Keratinocyte (primary cell): ENCODE results near the gene HCFC1R1. TPM values are rescaled to one million over a fixed set of nuclear protein-coding genes. Genes with fewer than 3 reads are reported as not detected.
A peak's percentile ranks its signal among the peaks of the same experiment; 100 is the strongest.

Experiments
- DNase-seq: peaks from one replicate; pipeline ENCODE4 v3.0.0-alpha.2; 2011; ENCODE audit warnings: low read depth, missing footprints, low spot score
- FAIRE-seq: peaks from 2 replicates; lab custom pipeline; 2011; peaks lifted over from hg19 to GRCh38; lab: Jason Lieb, UNC
- H2AFZ ChIP-seq: 2 replicates; pipeline ENCODE4 v1.6.0; 2012; ENCODE audit warnings: low read length, control low read depth, inconsistent platforms; ENCODE audit not compliant: control insufficient read depth
- H3K27ac ChIP-seq: 2 replicates; pipeline ENCODE4 v1.5.1; 2011; ENCODE audit warnings: low read length; ENCODE audit not compliant: control insufficient read depth, insufficient read depth
- H3K27me3 ChIP-seq: 3 replicates; pipeline ENCODE4 v1.6.0; 2011; ENCODE audit warnings: low read length; ENCODE audit not compliant: control insufficient read depth, insufficient read depth; ENCODE audit errors: extremely low read depth
- H3K36me3 ChIP-seq, 2 experiments: 2 replicates in 1 of 2; 3 replicates in 1 of 2; pipeline ENCODE4 v1.5.1; 2011; ENCODE audit warnings: low read length in 2 of 2, mild to moderate bottlenecking in 1 of 2; ENCODE audit not compliant: control insufficient read depth in 2 of 2, insufficient read depth in 2 of 2; ENCODE audit errors: extremely low read depth in 1 of 2
- H3K4me1 ChIP-seq: 3 replicates; pipeline ENCODE4 v1.5.1; 2011; ENCODE audit warnings: low read length; ENCODE audit not compliant: control insufficient read depth, insufficient read depth; ENCODE audit errors: extremely low read depth
- H3K4me2 ChIP-seq: 3 replicates; pipeline ENCODE4 v1.6.0; 2011; ENCODE audit warnings: low read depth, low read length; ENCODE audit not compliant: control insufficient read depth, insufficient read depth; ENCODE audit errors: extremely low read depth
- H3K4me3 ChIP-seq, 3 experiments: fragments of 200-600 bp in 1 of 3; sonication (generic) in 1 of 3; 2 replicates in 2 of 3; 3 replicates in 1 of 3; pipeline ENCODE4 v1.5.1; 2011 to 2016; ENCODE audit warnings: low read length in 3 of 3, mild to moderate bottlenecking in 3 of 3, control low read depth in 2 of 3, inconsistent platforms in 1 of 3, low read depth in 1 of 3, mixed read lengths in 1 of 3, mixed run types in 1 of 3, moderate library complexity in 1 of 3; ENCODE audit not compliant: control insufficient read depth in 2 of 3, insufficient read depth in 2 of 3; ENCODE audit errors: extremely low read depth in 1 of 3
- H3K79me2 ChIP-seq: 2 replicates; pipeline ENCODE4 v1.6.0; 2012; ENCODE audit warnings: low read length; ENCODE audit not compliant: control insufficient read depth, insufficient read depth
- H3K9ac ChIP-seq: 3 replicates; pipeline ENCODE4 v1.6.0; 2011; ENCODE audit warnings: low read length; ENCODE audit not compliant: control insufficient read depth, insufficient read depth; ENCODE audit errors: extremely low read depth
- H3K9me1 ChIP-seq: 3 replicates; pipeline ENCODE4 v1.6.0; 2011; ENCODE audit warnings: low read length; ENCODE audit not compliant: control insufficient read depth, insufficient read depth; ENCODE audit errors: extremely low read depth
- H3K9me3 ChIP-seq: 2 replicates; pipeline ENCODE4 v1.5.1; 2012; ENCODE audit warnings: low read depth, low read length; ENCODE audit not compliant: control insufficient read depth
- H4K20me1 ChIP-seq: 3 replicates; pipeline ENCODE4 v1.6.0; 2011; ENCODE audit warnings: low read length; ENCODE audit not compliant: control insufficient read depth, insufficient read depth; ENCODE audit errors: extremely low read depth
- CTCF ChIP-seq, 3 experiments: IDR thresholded peaks in 1 of 3; conservative IDR thresholded peaks in 1 of 3; optimal IDR thresholded peaks in 1 of 3; 2 replicates in 2 of 3; 3 replicates in 1 of 3; pipeline versions ENCODE3 to v1.5.1; 2011; ENCODE audit warnings: low read length in 3 of 3, mild to moderate bottlenecking in 3 of 3, moderate library complexity in 2 of 3, control low read depth in 1 of 3, inconsistent platforms in 1 of 3; ENCODE audit not compliant: insufficient read depth in 2 of 3; ENCODE audit errors: extremely low read depth in 1 of 3
- EZH2 ChIP-seq: IDR thresholded peaks from one replicate; pipeline ENCODE4 v1.6.1; 2012; ENCODE audit warnings: inconsistent platforms, mild to moderate bottlenecking, low read length, moderate library complexity
- dilution Hi-C: fragments of 300-500 bp; cut with MboI; formaldehyde crosslinking; loops from one replicate; pipeline ENCODE4 v1.7.0; 2020; ENCODE audit warnings: low sequenced_read_pairs; ENCODE audit not compliant: extremely low pct_ligation_motif_present
- polyA plus RNA-seq, 5 experiments: library from polyadenylated mRNA; depleted of rRNA in 3 of 5; stranded (reverse) in 3 of 5; stranded (forward) in 1 of 5; unstranded in 1 of 5; fragments of >200 nt; gene quantifications; 1 replicate in 1 of 5; 2 replicates in 3 of 5; 3 replicates in 1 of 5; pipeline versions ENCODE4 v1.2.1 to v1.2.3, GENCODE V29; 2011 to 2012; ENCODE audit warnings: missing spikeins in 2 of 5, low read depth in 1 of 5, low replicate concordance in 1 of 5

Gene HCFC1R1
- polyA plus RNA-seq, 1 donor (not counting 4 experiments of a cell fraction or from before 2014, with no cell fraction given), result 13.0 TPM

GRCh38 chr16:3035972-3036725 lies 12.4 kb upstream of the HCFC1R1 start:
- TF ChIP-seq CTCF (optimal IDR thresholded peaks at IDR 0.05 in 1 of 3, IDR thresholded peaks at IDR 0.05 in 1 of 3, conservative IDR thresholded peaks at IDR 0.05 in 1 of 3; ENCODE audit: extremely low read depth in 1 of 3, insufficient read depth in 2 of 3, low read length in 3 of 3) (no peak), EZH2 (no peak)
- no peaks in the 10 kb centered on the region for H3K79me2 ChIP-seq
- H3K9ac ChIP-seq, result peak overlapping the region; percentile 28
- H2AFZ ChIP-seq, result peak overlapping the region; percentile 22
- H3K4me2 ChIP-seq, result peak overlapping the region; percentile 60
- no peak for DNase-seq
- no peaks in the 10 kb centered on the region for H4K20me1 ChIP-seq
- H3K36me3 ChIP-seq, result no peaks in the 10 kb centered on the region
- peaks cover 6% of the 10 kb centered on the region for H3K4me1 ChIP-seq
- dilution Hi-C loops, result no loop called here
- H3K27ac ChIP-seq, result no peak overlapping the region
- no peaks in the 10 kb centered on the region for H3K9me1 ChIP-seq
- H3K4me3 ChIP-seq, result peak overlapping the region in 2 of 3 experiments; percentile 32 to 47
- H3K27me3 ChIP-seq, result peaks cover 37% of the 10 kb centered on the region
- FAIRE-seq, result no peak
- H3K9me3 ChIP-seq, result no peaks in the 10 kb centered on the region

GRCh38 chr16:3035289-3035971 lies 11.7 kb upstream of the HCFC1R1 start:
- Histone ChIP-seq H3K9me1 (no peaks in the 10 kb centered on the region), H3K4me2 (no peak overlapping the region), H3K4me1 (peaks cover 6% of the 10 kb centered on the region), H3K4me3 (no peak overlapping the region), H3K9ac (no peak overlapping the region), H4K20me1 (no peaks in the 10 kb centered on the region), H3K9me3 (no peaks in the 10 kb centered on the region), H3K36me3 (no peaks in the 10 kb centered on the region), H3K79me2 (no peaks in the 10 kb centered on the region), H3K27ac (no peak overlapping the region), H3K27me3 (peaks cover 40% of the 10 kb centered on the region), H2AFZ (no peak overlapping the region)
- no peak for TF ChIP-seq EZH2
- no peak for TF ChIP-seq CTCF (optimal IDR thresholded peaks at IDR 0.05 in 1 of 3, IDR thresholded peaks at IDR 0.05 in 1 of 3, conservative IDR thresholded peaks at IDR 0.05 in 1 of 3; ENCODE audit: extremely low read depth in 1 of 3, insufficient read depth in 2 of 3, low read length in 3 of 3)
- dilution Hi-C loops, result no loop called here
- FAIRE-seq (no peak), DNase-seq (no peak)
